ENCODE results near the gene IL1RL2. TPM values are rescaled to one million over a fixed set of nuclear protein-coding genes. Genes with fewer than 3 reads are reported as not detected.

The IL1RL2 gene
- total and polyA plus RNA-seq, 2 of the 8 experiments (the other 6 are each of a cell fraction or from before 2014, with no cell fraction given), result not detected

DNA sequence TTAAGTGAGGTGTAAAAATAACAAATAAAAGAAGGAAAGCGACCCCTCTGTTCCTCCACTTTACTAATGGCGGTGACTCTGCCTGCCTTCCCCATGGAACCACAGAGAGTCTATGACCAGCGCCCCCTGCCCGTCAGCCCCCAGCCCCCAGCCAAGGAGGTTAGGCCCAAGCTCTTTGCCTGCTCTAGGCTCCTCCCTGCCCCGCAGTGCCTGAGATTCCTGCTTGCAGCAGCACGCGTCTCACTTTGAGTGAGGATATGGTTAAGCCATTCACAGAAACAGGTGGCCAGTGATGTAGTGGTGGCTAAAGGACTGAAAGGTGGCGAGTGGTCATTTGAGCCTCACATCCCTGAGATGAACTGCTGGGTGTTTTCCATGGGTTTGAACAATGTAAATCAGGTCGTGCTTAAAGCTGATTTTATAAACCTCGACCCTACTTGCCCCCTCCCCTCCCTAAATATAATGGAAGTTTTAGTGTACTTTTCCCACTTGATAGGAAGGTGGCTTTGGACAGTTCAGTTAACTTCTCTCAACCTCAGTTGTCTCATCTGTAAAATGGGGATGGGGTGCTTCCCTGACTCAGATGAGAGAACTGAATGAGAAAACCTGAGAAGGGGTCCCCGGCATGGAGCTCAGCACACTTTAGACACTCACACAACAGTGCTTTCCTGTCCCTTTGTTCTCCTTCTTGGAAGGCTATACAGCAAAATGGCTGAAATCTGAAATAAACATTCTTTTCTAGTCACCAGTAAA, 46.5 kb downstream of the IL1RL2 start:
- Histone ChIP-seq H2BK15ac (ENCODE audit: low read length) (no peak overlapping the region), H3K4ac (replicated peaks; ENCODE audit: insufficient read length, low read depth, low read length) (no peak overlapping the region), H3K14ac (ENCODE audit: insufficient read length) (no peak overlapping the region), H2BK20ac (ENCODE audit: low read length) (no peak overlapping the region), H3K23me2 (ENCODE audit: low read depth, low read length) (no peaks in the 10 kb centered on the region), H4K5ac (ENCODE audit: insufficient read length, low read depth, low read length) (no peak overlapping the region), H3K23ac (ENCODE audit: insufficient read length) (no peak overlapping the region), H3K36me3 (ENCODE audit: control insufficient read depth in 2 of 4, insufficient read depth in 4 of 4, low read length in 3 of 4) (no peaks in the 10 kb centered on the region), H2AFZ (ENCODE audit: low read length) (0 out of 2 replicates have a peak overlapping the region, but pooled peaks have one; percentile 24), H4K91ac (replicated peaks; ENCODE audit: insufficient read length, low read length) (no peak overlapping the region), H3K56ac (replicated peaks; ENCODE audit: insufficient read length, low read depth, low read length) (no peak overlapping the region), H4K20me1 (replicated peaks in 1 of 2; ENCODE audit: control insufficient read depth in 1 of 2, insufficient read depth in 2 of 2, low read length in 2 of 2) (no peaks in the 10 kb centered on the region), H2AK5ac (ENCODE audit: low read depth, low read length) (no peak overlapping the region), H3K27ac (ENCODE audit: low read depth, low read length) (no peak overlapping the region), H3K4me1 (replicated peaks in 1 of 4; ENCODE audit: control insufficient read depth in 3 of 4, insufficient read depth in 4 of 4, low read length in 3 of 4) (peaks cover 0 to 2% (median under 1%) of the 10 kb centered on the region in 4 experiments; a peak in 3 of 7 replicates), H3K4me3 (ENCODE audit: extremely low read depth in 1 of 4, insufficient read depth in 2 of 4, low read depth in 3 of 4, low read length in 4 of 4) (no peak overlapping the region), H3K79me2 (ENCODE audit: control insufficient read depth in 1 of 2, insufficient read depth in 2 of 2, low read length in 2 of 2) (no peaks in the 10 kb centered on the region), H3K18ac (ENCODE audit: extremely low read depth, low read length) (no peak overlapping the region), H2BK5ac (ENCODE audit: low read depth, low read length) (no peak overlapping the region), H4K8ac (ENCODE audit: extremely low read depth, insufficient read depth, low read length) (no peak overlapping the region), H2BK12ac (ENCODE audit: low read depth, low read length) (no peak overlapping the region), H3K27me3 (replicated peaks in 1 of 4; ENCODE audit: control insufficient read depth in 3 of 4, extremely low read depth in 1 of 4, insufficient read depth in 3 of 4, low read length in 3 of 4) (no peaks in the 10 kb centered on the region), H3K9ac (replicated peaks in 1 of 4; ENCODE audit: extremely low read depth in 1 of 4, low read depth in 3 of 4, low read length in 3 of 4) (no peak overlapping the region), H3K4me2 (ENCODE audit: insufficient read depth in 1 of 2, low read depth in 2 of 2, low read length in 2 of 2) (no peak overlapping the region), H3K9me3 (ENCODE audit: insufficient read depth in 2 of 2, low read depth in 1 of 2, low read length in 1 of 2) (no peaks in the 10 kb centered on the region), H3K79me1 (ENCODE audit: low read depth, low read length) (no peaks in the 10 kb centered on the region), H2BK120ac (replicated peaks; ENCODE audit: low read depth, low read length) (no peak overlapping the region)
- TF ChIP-seq RAD21 (IDR thresholded peaks at IDR 0.05 in 1 of 2, conservative IDR thresholded peaks at IDR 0.05 in 1 of 2; ENCODE audit: low read depth in 2 of 2, low read length in 2 of 2), result peak in 1 of 2 experiments; percentile 11; a peak in 1 of 4 replicates
- TF ChIP-seq CTCF (IDR thresholded peaks at IDR 0.05; ENCODE audit: control extremely low read depth in 1 of 3, insufficient read depth in 1 of 3, low read depth in 1 of 3, low read length in 3 of 3), result peak in 2 of 3 experiments; percentile 4 to 21; a peak in 2 of 4 replicates
- TF ChIP-seq EP300 (IDR thresholded peaks at IDR 0.05; ENCODE audit: borderline replicate concordance in 1 of 2, low read depth in 2 of 2, low read length in 2 of 2), result no peak
- FAIRE-seq (no peak), DNase-seq (ENCODE audit: low read depth in 1 of 2, low spot score in 2 of 2) (peak in 1 of 2 experiments; percentile 58)
- CTCF ChIA-PET (ENCODE audit: partially characterized antibody), result interaction anchor here (0.7 to 2.3 kb wide), 9 partner anchors 17 to 503 kb away, joined by 3 to 10 read pairs (median 3); no protein-coding TSS in a partner anchor
- POLR2A ChIA-PET (ENCODE audit: partially characterized antibody), result no interaction called here
- 92% methylated on average over 11 of the region's 11 CpGs; no CpG with 5 or more reads in 1 of the 2 experiments for WGBS, 2 experiments (ENCODE audit: extremely low coverage in 1 of 2, insufficient coverage in 1 of 2, insufficient read length in 1 of 2, insufficient replicate concordance in 2 of 2, low coverage in 1 of 2, low lambda C conversion rate in 2 of 2, missing lambda C conversion rate in 1 of 2)
